Left lobe of liver (tissue), 2 donors: ENCODE results near the gene CHD9. TPM values are rescaled to one million over a fixed set of nuclear protein-coding genes. Genes with fewer than 3 reads are reported as not detected.
A peak's percentile ranks its signal among the peaks of the same experiment; 100 is the strongest.
"Not testable (repeated sequence)": the region's sequence is repeated elsewhere in the genome, so short reads cannot be mapped to it uniquely, and the experiment has no call there.

Experiments
- ATAC-seq: fragments of 200-7000 bp; cut with Tn5 transposase; one replicate; pipeline ENCODE4 v1.9.1; 2020; ENCODE audit warnings: mild to moderate bottlenecking, moderate library complexity
- DNase-seq: peaks from one replicate; pipeline ENCODE4 v3.0.0-alpha.2; 2020; ENCODE audit warnings: low spot score
- total RNA-seq: library from RNA; stranded (reverse); gene quantifications from one replicate; pipeline ENCODE4 v1.2.1, GENCODE V29; 2021
- donor health status: DM: no; HTN: no; CAD: no; lungs with moderate emphysema.
- donor health status: DM: no; HTN: yes; CAD: no.

Gene CHD9
- total RNA-seq, 1 donor from 2014 or later: 34.7 TPM

DNA sequence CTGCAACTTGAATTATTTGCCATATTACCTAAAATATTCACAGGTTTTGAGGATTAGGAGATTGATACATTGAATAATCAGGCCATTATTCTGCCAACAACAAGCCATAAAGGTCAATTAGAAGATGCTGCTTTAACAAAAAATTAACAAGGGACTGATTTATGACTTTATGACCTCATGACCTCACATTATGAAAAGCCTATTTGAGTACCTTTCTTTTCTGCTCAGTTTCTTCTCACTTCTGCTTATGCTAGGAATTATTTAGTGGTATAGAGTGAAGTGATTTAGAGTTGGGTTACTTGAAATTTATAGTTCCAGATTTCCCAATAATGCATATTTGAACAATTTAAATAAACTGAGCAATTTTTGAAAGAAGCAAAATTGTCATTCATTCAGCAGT lies 121.6 kb downstream of the CHD9 start:
- no peak for ATAC-seq
- no peak for DNase-seq

- DNase-seq: no peak
- peak; percentile 45 for ATAC-seq
Observed at GRCh38 chr16:53183442-53183841, 128.7 kb downstream of the CHD9 start.

DNA sequence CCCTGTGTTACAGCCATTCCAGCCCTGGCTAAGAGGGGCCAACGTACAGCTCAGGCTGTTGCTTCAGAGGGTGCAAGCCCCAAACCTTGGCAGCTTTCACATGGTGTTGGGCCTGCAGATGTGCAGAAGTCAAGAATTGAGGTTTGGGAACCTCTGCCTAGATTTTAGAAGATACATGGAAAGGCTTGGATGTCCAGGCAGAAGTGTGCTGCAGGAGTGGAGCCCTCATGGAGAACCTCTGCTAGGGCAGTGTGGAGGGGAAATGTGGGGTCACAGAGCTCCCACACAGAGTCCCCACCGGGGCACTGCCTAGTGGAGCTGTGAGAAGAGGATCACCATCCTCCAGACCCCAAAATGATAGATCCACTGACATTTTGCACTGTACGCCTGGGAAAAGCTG lies 130.9 kb downstream of the CHD9 start:
- not testable (repeated sequence) for ATAC-seq, DNase-seq

DNA sequence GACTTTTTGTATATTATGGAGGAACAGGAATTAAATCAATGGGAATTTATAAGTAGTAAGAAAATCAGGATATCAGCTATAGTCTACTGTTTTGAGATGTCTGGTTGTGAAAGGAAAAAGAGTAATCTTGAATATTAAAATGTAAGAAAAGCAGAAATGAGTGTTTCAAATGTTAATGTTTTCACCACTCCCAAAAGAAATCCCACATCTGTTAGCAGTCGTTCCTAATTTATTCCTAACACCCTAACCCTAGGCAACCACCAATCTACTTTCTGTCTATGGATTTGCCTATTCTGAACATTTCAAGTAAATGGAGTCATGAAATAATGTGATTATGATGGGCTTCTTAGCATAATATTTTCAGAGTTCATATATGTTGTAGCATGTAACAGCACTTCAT lies 133.0 kb downstream of the CHD9 start:
- no peak for ATAC-seq
- DNase-seq: no peak

GRCh38 chr16:53191413-53191812 lies 136.6 kb downstream of the CHD9 start:
- DNase-seq (no peak), ATAC-seq (no peak)

DNA sequence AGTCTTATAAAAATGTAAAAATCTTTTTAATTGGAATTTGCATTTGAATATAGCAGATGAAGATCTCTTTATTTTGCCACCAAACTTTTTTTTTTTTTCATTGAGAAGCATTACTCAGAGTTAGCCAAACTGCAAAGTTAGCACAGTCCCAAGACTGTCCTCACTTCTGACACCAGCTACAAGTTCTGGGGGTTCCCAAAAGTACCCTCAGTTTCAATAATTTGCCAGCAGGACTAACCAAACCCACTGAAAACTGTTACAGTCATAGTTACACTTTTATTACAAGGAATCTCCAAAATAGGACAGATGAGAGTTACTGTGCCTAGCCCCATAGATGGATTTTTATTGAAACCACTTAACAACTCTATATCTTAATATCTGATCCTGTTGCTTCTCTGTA lies 144.1 kb downstream of the CHD9 start:
- ATAC-seq: no peak
- no peak for DNase-seq

DNA sequence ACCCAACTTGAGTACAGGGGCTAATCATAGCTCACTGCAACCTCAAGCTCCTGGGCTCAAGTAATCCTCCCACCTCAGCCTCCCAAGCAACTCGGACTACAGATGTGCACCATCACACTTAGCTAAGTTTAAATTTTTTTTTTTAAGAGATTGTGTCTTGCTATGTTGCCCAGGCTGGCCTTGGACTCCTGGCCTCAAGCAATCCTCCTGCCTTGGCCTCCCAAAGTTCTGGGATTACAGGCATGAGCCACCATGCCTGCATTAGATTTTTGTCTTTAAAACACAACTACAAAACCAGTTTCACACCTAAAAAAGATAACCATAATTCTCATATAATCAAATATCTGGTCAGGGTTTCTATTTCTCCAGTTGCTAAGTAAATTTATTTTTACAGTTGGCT lies 147.1 kb downstream of the CHD9 start:
- DNase-seq: no peak
- ATAC-seq: no peak

DNA sequence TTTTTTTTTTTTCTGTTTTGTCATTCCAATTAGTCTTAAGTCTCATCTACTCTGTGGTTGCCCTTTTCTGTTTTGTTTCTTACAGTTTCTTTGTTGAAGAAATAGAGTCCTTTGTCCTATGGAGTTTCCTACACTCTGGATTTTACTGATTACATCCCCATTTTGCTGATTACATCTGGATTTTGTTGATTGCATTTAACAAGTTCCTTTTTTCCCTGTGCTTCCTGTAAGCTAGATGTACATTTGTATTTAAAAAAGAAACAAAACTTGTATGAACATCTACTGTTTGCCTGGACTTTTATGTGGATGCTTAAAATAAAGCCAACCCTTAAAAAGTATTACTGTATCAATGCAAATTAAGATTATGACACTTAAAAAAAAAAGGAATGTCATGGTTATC lies 147.6 kb downstream of the CHD9 start:
- DNase-seq (no peak), ATAC-seq (no peak)

DNA sequence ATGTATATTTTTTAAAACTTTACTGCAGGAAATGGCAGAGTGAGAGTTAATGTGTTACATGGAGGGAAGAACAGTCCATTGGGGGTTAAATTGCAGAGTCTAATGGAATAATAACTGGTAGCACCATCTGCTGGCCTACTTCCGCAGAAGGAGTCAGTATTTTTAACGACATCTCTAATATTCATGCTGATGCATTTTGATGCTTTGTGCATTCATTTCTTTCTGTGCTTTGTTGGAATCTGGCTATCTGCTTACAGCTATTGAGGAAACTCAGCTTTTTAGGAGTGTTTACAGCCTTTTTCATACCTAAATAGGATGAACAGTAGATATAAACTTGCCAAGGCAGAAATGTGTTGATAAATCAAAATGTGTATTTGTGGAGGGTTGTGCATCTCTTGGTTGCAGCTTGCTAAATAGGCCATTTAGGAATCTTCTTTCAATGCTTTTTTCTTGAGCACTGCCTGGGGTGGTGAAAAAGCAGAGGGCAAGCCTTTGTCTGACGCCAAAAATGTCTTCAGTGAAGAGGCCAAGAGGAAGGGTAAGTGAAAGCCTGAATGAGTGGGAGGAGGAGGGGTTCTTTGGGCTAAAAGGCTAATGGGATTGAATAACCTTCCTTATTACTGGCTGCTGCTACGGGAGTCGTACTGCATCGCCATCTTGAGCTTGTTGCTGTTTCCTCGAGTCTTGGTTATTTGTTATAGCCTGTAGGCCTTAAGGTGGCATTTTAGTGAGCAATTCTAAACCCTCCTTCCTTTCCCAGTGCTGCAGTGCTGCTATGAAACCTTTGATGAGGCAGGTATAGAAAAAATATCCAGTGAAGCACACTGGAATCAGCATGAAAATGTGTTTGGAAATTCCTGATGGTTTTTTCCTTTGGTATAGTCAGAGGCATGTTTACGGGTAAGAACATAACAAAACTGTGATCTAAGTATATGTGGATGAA lies 153.3 kb downstream of the CHD9 start:
- DNase-seq (no peak), ATAC-seq (peak; percentile 88)

DNA sequence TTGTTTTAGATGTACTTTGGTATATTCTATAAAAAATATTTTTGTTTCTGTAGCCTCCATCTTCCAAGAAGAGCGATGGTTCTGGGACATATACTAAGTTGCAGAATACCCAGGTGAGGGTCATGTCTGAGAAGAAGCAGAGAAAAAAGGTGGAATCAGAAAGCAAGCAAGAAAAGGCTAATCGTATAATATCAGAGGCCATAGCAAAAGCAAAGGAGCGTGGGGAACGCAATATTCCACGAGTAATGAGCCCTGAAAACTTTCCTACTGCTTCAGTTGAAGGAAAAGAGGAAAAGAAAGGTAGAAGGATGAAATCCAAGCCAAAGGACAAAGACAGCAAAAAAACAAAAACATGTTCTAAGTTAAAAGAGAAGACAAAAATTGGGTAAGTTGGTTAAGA lies 154.6 kb downstream of the CHD9 start:
- DNase-seq (no peak), ATAC-seq (no peak)

- ATAC-seq (no peak), DNase-seq (no peak)
Observed at GRCh38 chr16:53209877-53210276, 155.1 kb downstream of the CHD9 start.

DNA sequence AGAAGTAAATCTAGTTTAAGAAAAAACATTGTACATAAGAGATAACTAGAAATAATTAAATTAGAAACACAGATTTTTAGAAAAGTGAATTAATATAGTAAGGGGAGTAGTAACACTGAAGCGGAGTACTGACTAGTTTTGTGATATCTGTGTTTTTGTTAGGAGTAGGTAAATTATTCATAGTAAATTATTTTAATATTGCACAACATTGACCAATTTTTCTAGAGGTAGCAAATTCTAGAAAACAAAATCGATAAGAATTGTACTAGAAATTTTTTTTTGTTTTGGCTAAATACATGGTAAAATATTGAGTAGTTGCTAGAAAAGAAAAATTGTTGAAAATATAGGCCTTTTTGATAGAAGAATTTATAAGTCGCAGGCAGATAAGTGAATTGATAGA lies 156.5 kb downstream of the CHD9 start:
- no peak for DNase-seq
- ATAC-seq: no peak

DNA sequence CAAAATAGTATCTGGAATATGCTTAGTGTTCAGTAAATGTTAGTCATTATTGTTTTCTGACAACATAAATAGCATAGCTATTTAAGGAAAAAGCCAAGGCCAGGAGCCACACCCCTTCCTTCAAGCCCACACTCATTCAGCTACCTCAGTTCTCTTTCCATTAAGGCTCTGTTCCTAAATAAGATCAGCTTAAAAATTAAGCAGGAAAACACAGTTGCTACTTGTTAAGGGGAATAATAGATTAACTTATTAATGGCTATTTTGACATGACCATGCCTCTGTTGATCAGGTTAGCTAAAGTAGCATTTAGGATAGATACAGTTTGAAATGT lies 158.1 kb downstream of the CHD9 start:
- ATAC-seq (no peak), DNase-seq (no peak)

GRCh38 chr16:53213542-53213941 lies 158.8 kb downstream of the CHD9 start:
- DNase-seq (no peak), ATAC-seq (no peak)

DNA sequence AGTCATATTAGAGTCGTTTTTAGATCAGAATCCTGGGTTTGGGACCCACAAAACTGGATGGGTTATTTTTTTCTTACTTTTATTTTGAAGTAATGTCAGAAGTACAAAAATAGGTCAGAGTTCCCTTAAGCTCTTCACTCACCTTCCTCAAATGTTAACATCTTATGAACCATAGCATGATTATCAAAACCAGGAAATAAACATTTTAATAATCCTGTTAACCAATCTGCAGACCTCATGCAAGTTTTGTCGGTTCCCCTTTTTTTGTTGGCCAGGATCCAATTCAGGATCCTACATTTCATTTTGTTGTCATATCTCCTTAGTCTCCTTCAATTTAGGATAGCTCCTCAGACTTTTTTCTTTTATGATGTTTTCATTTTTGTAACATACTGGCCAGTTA lies 162.0 kb downstream of the CHD9 start:
- ATAC-seq (no peak), DNase-seq (no peak)

GRCh38 chr16:53219371-53219770 lies 164.6 kb downstream of the CHD9 start:
- ATAC-seq: no peak
- no peak for DNase-seq

- DNase-seq (no peak), ATAC-seq (peak; percentile 58)
Observed at GRCh38 chr16:53219795-53220454, 165.1 kb downstream of the CHD9 start.

- DNase-seq: no peak
- peak; percentile 53 for ATAC-seq
Observed at GRCh38 chr16:53220585-53220984, 165.8 kb downstream of the CHD9 start.

GRCh38 chr16:53224951-53225533 lies 170.3 kb downstream of the CHD9 start:
- ATAC-seq (peak; percentile 34), DNase-seq (no peak)

DNA sequence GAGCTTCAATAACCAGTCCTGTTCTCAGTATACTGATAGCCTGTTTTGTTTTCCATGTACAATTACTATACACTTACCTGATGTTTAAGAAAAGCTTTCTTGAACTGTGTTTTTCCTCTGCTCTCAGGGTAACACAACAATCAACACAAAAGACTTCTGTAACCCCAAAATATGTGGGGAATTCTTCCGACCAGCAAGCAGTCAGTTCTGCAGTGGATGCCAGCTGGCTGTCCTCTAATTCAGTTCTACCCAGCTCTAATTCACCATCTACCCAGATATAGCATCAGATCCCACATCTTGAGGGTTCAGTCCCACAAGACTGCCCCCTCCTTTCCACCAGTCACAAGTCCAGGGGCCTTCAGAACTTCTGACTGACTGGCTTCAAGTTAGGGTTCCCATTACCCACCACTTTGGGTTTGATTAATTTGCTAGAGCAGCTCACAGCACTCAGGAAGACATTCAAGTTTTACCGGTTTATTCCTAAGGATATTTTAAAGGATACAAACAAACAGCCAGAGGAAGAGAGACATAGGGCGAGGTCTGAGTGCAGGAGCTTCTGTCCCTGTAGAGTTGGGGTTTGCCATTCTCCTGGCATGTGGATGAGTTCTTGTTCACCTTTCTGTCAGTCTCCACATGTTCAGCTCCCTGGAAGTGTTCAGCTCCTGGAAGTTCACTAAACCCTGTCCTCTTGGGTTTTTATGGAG lies 178.2 kb downstream of the CHD9 start:
- ATAC-seq (peak; percentile 28), DNase-seq (no peak)

- ATAC-seq: no peak
- no peak for DNase-seq
Observed at GRCh38 chr16:53234836-53235235, 180.0 kb downstream of the CHD9 start.
